ENCODE data around the gene ANKRD17.
"Not testable (repeated sequence)": the region's sequence is repeated elsewhere in the genome, so short reads cannot be mapped to it uniquely, and the experiment has no call there.

Gene ANKRD17

DNA sequence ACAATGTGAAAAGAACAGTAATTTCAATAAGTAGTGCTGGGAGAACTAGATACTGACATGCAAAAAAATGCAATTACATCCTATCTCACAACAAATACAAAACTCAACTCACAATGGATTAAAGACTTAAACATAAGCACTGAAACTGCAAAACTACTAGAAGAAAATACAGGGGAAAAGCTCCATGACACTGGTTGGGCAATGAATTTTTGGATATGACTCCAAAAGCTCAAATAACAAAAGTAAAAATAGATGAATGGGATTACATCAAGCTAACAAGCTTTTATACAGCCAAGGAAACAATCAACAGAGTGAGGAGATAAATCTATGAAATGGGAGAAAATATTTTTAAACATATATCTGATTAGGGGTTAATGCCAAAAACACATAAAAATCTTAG is 53.1 kb downstream of the ANKRD17 start:
- DNase-seq (ENCODE audit: low spot score): no peak

DNA sequence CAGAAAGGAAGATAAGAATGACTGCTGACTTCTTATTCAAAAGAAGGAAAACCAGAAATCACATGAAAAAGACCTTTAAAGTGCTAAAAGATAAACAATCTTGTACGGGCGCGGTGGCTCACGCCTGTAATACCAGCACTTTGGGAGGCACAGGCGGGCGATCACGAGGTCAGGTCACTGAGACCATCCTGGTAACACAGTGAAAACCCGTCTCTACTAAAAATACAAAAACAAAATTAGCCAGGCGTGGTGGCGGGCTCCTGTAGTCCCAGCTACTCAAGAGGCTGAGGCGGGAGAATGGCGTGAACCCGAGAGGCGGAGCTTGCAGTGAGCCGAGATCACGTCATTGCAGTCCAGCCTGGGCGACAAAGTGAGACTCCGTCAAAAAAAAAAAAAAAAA is 54.6 kb downstream of the ANKRD17 start:
- DNase-seq (ENCODE audit: low spot score): not testable (repeated sequence)

GRCh38 chr4:73197220-73197619 is 61.4 kb downstream of the ANKRD17 start:
- no peak for DNase-seq (ENCODE audit: low spot score)

GRCh38 chr4:73194064-73194463 is 64.5 kb downstream of the ANKRD17 start:
- no peak for DNase-seq (ENCODE audit: low spot score)

GRCh38 chr4:73193659-73194058 is 64.9 kb downstream of the ANKRD17 start:
- no peak for DNase-seq (ENCODE audit: low spot score)

- no peak for DNase-seq (ENCODE audit: low spot score)
Measured at GRCh38 chr4:73193155-73193554, 65.4 kb downstream of the ANKRD17 start.

DNA sequence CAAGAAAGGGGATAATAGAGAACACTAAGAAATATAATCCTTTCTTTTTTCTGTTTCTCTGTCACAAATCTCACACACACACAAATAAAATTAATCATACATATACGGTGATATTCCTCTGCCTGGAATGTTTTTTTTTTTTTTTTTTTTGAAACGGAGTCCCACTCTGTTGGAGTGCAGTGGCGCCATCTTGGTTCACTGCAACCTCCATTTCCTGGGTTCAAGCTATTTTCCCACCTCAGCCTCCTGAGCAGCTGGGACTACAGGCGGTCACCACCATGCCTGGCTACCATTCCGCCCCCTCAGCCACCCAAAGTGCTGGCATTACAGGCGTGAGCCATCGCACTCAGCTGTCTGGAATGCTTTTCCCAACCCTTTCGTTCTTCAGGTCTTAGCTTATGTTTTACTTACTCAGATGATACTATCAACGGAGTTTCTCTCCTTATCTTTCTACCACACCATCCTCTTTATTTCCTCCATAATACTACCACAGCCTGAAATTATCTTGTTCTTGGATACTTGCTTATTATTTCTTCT is 69.3 kb downstream of the ANKRD17 start:
- DNase-seq (ENCODE audit: low spot score): no peak

DNA sequence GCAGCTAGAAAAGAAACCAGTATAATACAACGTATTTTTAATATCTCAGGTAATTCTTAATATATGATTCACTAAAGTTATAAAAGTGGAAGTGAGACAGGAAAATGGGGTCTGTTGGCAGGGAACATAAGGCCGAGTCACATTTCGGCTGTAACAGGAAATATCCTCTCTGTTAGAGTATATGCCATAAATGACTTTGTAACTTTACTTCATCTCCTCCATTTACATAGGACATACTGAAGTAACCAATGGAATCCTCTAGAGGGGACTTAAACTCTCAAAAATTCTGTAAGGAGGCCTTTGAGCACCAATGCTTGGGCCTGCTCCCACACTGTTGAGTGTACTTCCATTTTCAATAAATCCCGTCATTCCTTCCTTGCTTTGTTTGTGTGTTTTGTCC is 71.3 kb downstream of the ANKRD17 start:
- DNase-seq (ENCODE audit: low spot score): no peak

GRCh38 chr4:73185903-73186302 is 72.7 kb downstream of the ANKRD17 start:
- no peak for DNase-seq (ENCODE audit: low spot score)

DNA sequence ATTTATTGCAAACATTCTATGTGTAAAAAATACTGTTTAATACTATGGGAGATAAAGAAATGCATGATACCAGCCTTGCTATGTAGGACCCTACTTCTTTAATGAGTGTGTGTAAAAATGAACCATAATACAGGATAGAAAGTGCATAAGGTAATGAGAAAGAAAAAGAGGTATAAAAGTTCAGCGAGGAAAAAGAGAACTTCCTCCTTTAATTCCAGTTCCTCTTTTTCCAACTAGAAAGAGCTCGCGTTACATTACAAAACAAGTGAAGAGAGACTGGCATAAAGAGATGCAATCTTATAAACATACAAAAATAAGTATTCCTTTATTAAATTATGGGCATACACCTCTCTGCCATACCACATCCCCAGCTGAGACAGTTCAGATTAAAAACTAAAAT is 77.4 kb downstream of the ANKRD17 start:
- DNase-seq (ENCODE audit: low spot score): no peak

- no peak for DNase-seq (ENCODE audit: low spot score)
Measured at GRCh38 chr4:73178389-73178788, 80.2 kb downstream of the ANKRD17 start.

- no peak for DNase-seq (ENCODE audit: low spot score)
Measured at GRCh38 chr4:73172161-73172560, 86.4 kb downstream of the ANKRD17 start.

DNA sequence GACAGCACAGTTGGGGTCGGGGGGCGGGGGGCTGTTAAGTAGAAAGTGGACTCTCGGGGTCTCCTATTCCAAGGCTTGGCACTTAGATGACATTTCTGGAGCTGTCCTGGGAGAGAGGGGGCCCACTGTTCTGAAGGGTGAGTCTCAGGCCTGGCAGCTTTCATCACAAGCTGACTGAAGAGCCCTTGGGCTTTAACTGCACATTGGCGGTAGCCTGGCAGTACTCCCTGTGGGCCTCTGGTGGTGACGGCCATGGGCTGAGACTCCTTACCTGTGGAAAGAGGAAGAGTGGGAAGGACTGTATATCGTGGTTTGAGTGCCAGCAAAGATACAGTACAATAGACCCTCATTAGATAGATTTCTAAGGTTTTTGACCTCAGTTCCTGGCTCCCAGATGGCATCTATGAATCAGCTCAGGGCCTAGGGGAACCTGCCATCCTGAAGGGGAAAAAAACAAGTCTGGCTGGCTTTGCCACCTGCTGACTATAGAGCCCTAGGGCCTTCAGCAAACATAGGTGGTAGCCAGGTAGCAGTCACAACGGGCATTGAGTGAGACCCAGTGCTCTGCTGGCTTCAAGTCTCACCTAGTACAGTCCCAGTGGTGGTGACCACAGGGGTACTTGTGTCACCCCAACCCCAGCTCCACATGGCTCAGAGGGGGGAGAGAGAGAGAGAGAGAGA is 87.9 kb downstream of the ANKRD17 start:
- DNase-seq (ENCODE audit: low spot score): no peak

DNA sequence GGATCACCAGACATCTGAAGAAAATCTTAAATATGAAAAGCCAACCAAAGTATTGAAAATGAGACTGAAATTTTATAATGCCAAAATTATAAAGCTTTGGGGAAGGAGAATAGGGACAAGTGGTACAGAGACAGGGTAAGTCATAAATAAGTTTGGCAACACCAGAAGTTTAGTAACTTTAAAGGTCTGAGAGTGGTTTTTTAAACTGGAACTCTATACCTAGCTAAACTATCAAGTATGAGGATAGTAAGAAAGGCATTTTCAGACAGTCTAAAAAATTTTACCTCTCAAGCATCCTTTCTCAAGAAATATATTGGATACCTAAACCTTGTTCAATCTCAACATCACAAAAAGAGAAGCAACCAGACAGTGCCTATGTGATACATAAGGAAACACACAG is 92.4 kb downstream of the ANKRD17 start:
- DNase-seq (ENCODE audit: low spot score): no peak

GRCh38 chr4:73161527-73162185 is 96.9 kb downstream of the ANKRD17 start:
- DNase-seq (ENCODE audit: low spot score): no peak

DNA sequence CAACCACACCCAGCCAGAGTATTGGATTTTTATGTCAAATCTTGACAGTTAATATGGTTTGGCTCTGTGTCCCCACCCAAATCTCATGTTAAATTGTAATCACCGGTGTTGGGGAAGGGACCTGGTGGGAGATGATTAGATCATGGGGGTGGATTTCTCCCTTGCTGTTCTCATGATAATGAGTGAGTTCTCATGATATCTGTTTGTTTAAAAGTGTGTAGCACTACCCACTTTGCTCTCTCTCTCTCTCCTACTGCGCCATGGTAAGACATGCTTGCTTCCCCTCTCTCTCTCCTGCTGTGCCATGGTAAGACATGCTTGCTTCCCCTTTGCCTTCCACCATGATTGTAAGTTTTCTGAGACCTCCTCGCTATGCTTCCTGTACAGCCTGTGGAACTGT is 102.2 kb downstream of the ANKRD17 start:
- no peak for DNase-seq (ENCODE audit: low spot score)

- DNase-seq (ENCODE audit: low spot score): no peak
Measured at GRCh38 chr4:73152893-73153292, 105.7 kb downstream of the ANKRD17 start.

DNA sequence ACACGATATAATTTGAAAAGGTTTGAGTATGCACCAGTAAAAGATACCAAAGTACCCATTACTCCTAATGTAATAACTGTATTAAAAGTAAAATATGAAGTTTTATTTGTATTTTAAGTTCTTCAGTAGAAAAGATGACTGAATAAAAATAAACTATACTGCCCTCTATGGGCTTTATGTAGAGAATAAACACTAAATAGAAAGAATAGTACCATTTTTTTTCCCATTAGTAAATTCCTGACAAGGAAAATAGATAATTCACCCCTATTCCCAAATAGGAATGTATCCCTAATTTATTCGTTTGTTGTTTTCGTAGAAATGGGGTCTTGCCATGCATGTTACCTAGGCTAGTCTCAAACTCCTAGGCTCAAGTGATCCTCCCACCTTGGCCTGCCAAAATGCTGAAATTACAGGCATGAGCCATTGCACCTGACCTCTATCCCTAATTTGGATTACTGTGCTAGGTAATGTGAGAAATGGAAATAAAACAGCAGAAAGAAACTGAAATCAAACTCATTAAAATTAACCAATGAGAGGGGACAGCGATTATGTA is 115.5 kb downstream of the ANKRD17 start:
- no peak for DNase-seq (ENCODE audit: low spot score)

DNA sequence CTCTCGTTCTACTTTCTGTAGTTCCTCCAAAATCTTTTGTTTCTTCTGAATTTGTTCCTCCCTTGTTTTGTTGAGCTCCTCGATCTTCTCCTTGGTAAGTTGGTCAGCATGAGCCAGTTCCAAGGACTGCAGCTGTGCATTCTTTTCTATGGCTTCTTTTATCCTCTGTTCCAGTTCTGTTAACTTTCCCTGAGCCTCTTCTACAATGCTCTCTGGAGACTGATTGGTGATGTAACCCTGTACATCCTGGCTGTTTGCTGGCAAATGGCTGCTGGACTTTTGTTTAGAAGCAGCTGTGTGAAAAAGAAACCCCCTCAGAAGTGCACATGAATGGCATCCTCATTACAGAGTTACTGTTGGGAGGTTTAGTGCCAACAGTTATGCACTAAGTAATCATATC is 118.6 kb downstream of the ANKRD17 start:
- no peak for DNase-seq (ENCODE audit: low spot score)

DNA sequence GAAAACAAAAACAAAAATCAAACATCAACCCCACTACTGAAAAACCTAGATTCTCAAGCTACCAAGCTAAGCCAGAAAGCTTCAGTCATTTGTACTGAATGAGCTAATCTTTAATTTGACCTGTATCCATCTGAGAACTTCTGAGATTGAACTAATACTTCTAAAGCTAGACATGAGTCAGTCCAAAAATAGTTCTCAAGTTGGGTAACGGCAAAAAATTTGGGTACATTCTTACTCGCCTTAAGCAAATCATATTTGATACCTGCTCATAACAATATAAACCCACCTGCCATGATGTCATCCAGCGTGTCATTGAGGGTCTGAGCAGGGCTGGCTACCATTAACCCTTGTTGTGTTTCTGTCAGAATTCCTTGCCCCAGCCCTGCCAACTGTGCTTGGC is 119.4 kb downstream of the ANKRD17 start:
- DNase-seq (ENCODE audit: low spot score): no peak

DNA sequence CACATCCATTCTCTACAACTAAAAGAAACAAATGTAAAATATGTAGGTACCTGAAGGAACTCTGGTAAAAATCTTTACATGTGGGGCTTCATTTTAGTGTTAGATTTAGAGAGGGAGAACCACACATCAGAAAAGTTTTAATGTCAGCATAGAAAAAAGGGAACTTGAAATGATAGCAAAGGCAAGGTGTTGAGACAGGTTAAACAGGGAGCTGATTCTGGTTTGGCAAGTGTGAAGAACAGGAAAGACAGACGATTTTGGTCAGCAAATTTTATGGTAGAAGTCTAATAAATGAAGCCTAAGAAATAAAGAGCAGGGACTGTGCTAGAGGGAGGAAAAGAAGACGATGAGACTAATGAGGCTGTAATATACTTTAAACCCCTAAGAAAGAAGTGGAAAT is 121.5 kb downstream of the ANKRD17 start:
- DNase-seq (ENCODE audit: low spot score): no peak

DNA sequence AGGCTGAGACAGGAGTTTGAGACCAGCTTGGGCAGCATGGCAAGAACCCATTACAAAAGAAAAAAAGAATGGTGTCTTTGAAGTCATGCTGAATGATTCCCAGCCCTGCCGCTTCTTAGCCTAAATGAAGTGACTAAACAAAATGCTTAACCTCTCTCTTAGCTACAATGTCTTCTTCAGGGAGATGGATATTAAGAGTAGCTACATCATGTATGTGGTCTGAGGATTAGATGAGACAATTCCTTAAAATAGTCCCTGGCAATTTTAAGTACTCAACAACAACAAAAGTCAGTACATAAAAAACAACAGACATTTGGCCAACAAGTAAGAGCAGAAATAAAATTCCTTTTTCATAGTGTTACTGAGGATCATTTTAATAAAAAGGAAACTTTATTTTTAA is 124.8 kb downstream of the ANKRD17 start:
- no peak for DNase-seq (ENCODE audit: low spot score)

- no peak for DNase-seq (ENCODE audit: low spot score)
Measured at GRCh38 chr4:73131281-73131680, 127.3 kb downstream of the ANKRD17 start.

DNA sequence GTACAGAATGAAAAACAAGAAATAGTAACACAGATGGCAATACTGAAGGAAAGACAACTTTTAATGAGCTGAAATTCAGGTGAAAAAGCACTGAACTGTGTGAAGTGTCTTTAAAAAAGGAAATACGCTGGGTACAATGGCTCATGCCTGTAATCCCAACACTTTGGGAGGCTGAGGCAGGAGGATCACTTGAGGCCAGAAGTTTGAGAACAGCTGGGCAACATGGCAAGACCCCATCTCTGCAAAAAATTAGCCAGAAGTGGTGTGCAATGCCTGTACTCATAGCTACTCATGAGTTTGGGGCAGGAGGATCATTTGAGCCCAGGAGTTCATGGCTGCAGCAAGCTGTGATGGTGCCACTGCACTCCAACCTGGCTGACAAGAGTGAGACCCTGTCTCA is 129.3 kb downstream of the ANKRD17 start:
- no peak for DNase-seq (ENCODE audit: low spot score)

Data from LoVo (cell line).